K562 (cell line): ENCODE data around the gene ZCCHC9. TPM values are rescaled to one million over a fixed set of nuclear protein-coding genes. Genes with fewer than 3 reads are reported as not detected.

ENCODE experiments used
- FOXP4 ChIP-seq: sonication (generic); formaldehyde crosslinking; IDR thresholded peaks from 2 replicates; pipeline ENCODE4 v1.8.0; 2022; ENCODE audit warnings: mild to moderate bottlenecking, missing genetic modification reagents, borderline replicate concordance
- IRF9 ChIP-seq: fragments of 450-650 bp; IDR thresholded peaks from 2 replicates; pipeline ENCODE4 v1.6.1; 2016; ENCODE audit warnings: missing biosample characterization, missing genetic modification characterization
- SMAD3 ChIP-seq: fragments of 450-650 bp; formaldehyde crosslinking; conservative IDR thresholded peaks from 2 replicates; pipeline ENCODE4 v1.4.0; 2020; ENCODE audit warnings: mild to moderate bottlenecking
- TAF9B ChIP-seq: fragments of 450-650 bp; IDR thresholded peaks from 2 replicates; pipeline ENCODE4 v1.6.1; 2018; ENCODE audit warnings: mild to moderate bottlenecking; ENCODE audit not compliant: partially characterized antibody
- USF2 ChIP-seq: sonication (generic); formaldehyde crosslinking; IDR thresholded peaks from 2 replicates; pipeline ENCODE4 v1.5.0; 2020; ENCODE audit warnings: missing genetic modification reagents
- ZEB2 ChIP-seq: fragments of 450-650 bp; IDR thresholded peaks from 2 replicates; pipeline ENCODE4 v1.6.1; 2016
- ZNF408 ChIP-seq: fragments of 250-450 bp; sonication (Bioruptor Pico); IDR thresholded peaks from 2 replicates; pipeline ENCODE4 v1.4.0; 2020; ENCODE audit warnings: low read depth, mild to moderate bottlenecking, moderate library complexity
- polyA plus RNA-seq, 8 experiments: library from polyadenylated mRNA; depleted of rRNA in 4 of 8; stranded (reverse) in 5 of 8; unstranded in 3 of 8; fragments of >200 nt; fragmentation: Nextera tagmentation in 2 of 8; fragmentation: Illumina TruSeq in 1 of 8; extraction: Ambion mirVana in 2 of 8; extraction: Trizol in 1 of 8; gene quantifications; 2 replicates each; pipeline versions ENCODE4 v1.2.1 to v1.2.3, GENCODE V29; 2011 to 2014; ENCODE audit warnings: inconsistent platforms in 1 of 8, missing spikeins in 1 of 8
- total RNA-seq, 7 experiments: library from RNA; depleted of rRNA in 6 of 7; stranded (reverse); fragments of >200 nt in 6 of 7; fragmentation: Illumina TruSeq in 2 of 7; extraction: Trizol in 2 of 7; gene quantifications; 2 replicates each; pipeline versions ENCODE4 v1.2.1 to v1.2.3, GENCODE V29; 2011 to 2021; ENCODE audit warnings: low replicate concordance in 1 of 7

The ZCCHC9 gene
- total and polyA plus RNA-seq, 9 of the 15 experiments (the other 6 are each of a cell fraction or from before 2014, with no cell fraction given), result 40.3 to 95.3 (median 59.9) TPM

- no peak for TF ChIP-seq IRF9
- TF ChIP-seq FOXP4 (CRISPR knock-in tag), result no peak
- no peak for TF ChIP-seq USF2 (CRISPR knock-in tag)
- no peak for TF ChIP-seq ZNF408
- no peak for TF ChIP-seq SMAD3 (CRISPR knock-in tag)
- TF ChIP-seq TAF9B, result no peak
- TF ChIP-seq ZEB2, result no peak
- TF ChIP-seq, all 486 proteins: peak for 0
Observed at GRCh38 chr5:81326554-81326953, 25.2 kb downstream of the ZCCHC9 start (continued).
